GM18505 (cell line): ENCODE results near the gene FAM200C.

Experiments
- ATAC-seq: cut with Tn5 transposase; IDR thresholded peaks from one replicate; pipeline ENCODE4 v1.9.1; 2021; ENCODE audit not compliant: unreplicated experiment
- POLR2A ChIP-seq: IDR thresholded peaks from 4 replicates; pipeline ENCODE4 v1.6.1; 2011; ENCODE audit warnings: borderline replicate concordance; ENCODE audit not compliant: insufficient read depth, insufficient read length; ENCODE audit errors: extremely low read depth

The FAM200C gene

GRCh38 chr5:160367261-160367660 lies 32.6 kb downstream of the FAM200C start:
- TF ChIP-seq POLR2A, result no peak
- no peak for ATAC-seq

GRCh38 chr5:160366230-160366629 lies 33.6 kb downstream of the FAM200C start:
- no peak for ATAC-seq
- TF ChIP-seq POLR2A, result no peak

GRCh38 chr5:160363660-160364395 lies 36.0 kb downstream of the FAM200C start:
- no peak for ATAC-seq
- TF ChIP-seq POLR2A, result no peak

GRCh38 chr5:160363211-160363610 lies 36.6 kb downstream of the FAM200C start:
- no peak for TF ChIP-seq POLR2A

GRCh38 chr5:160361624-160362228 lies 38.1 kb downstream of the FAM200C start:
- no peak for ATAC-seq
- TF ChIP-seq POLR2A, result no peak

More at GRCh38 chr5:160363211-160363610, 36.6 kb downstream of the FAM200C start:
- ATAC-seq, result no peak

- no peak for TF ChIP-seq POLR2A
- no peak for ATAC-seq
Observed at GRCh38 chr5:160360310-160360709, 39.5 kb downstream of the FAM200C start.

- no peak for ATAC-seq
Observed at GRCh38 chr5:160359816-160360215, 40.0 kb downstream of the FAM200C start.

GRCh38 chr5:160359242-160359641 lies 40.6 kb downstream of the FAM200C start:
- TF ChIP-seq POLR2A, result no peak
- ATAC-seq, result no peak

More at GRCh38 chr5:160359816-160360215, 40.0 kb downstream of the FAM200C start:
- no peak for TF ChIP-seq POLR2A

- TF ChIP-seq POLR2A, result no peak
- ATAC-seq, result no peak
Observed at GRCh38 chr5:160357861-160358411, 41.9 kb downstream of the FAM200C start.

- ATAC-seq, result no peak
- no peak for TF ChIP-seq POLR2A
Observed at GRCh38 chr5:160357394-160357793, 42.5 kb downstream of the FAM200C start.

- ATAC-seq, result no peak
- no peak for TF ChIP-seq POLR2A
Observed at GRCh38 chr5:160356550-160357347, 43.1 kb downstream of the FAM200C start.

- no peak for TF ChIP-seq POLR2A
- no peak for ATAC-seq
Observed at GRCh38 chr5:160354666-160355065, 45.2 kb downstream of the FAM200C start.

GRCh38 chr5:160353379-160353778 lies 46.5 kb downstream of the FAM200C start:
- ATAC-seq, result no peak
- TF ChIP-seq POLR2A, result no peak

GRCh38 chr5:160352308-160352707 lies 47.5 kb downstream of the FAM200C start:
- TF ChIP-seq POLR2A, result no peak
- ATAC-seq, result no peak

GRCh38 chr5:160349935-160350303 lies 49.9 kb downstream of the FAM200C start:
- TF ChIP-seq POLR2A, result no peak

More at GRCh38 chr5:160349935-160350303, 49.9 kb downstream of the FAM200C start:
- no peak for ATAC-seq
